GM21367 (cell line): ENCODE results near the gene TMEM237.
"Not testable (repeated sequence)": the region's sequence is repeated elsewhere in the genome, so short reads cannot be mapped to it uniquely, and the experiment has no call there.

Source experiments
- ATAC-seq: cut with Tn5 transposase; IDR thresholded peaks from one replicate; pipeline ENCODE4 v1.9.1; 2021; ENCODE audit not compliant: unreplicated experiment

The TMEM237 gene

GRCh38 chr2:201643216-201643890, at the start of gene TMEM237:
TSS of gene TMEM237 (minus strand) at chr2:201643503. CDS start at chr2:201643400, 103 bp downstream.
- ATAC-seq = peak; percentile 45

GRCh38 chr2:201685156-201685555, 41.9 kb upstream of the TMEM237 start:
- ATAC-seq = no peak

GRCh38 chr2:201680743-201681142, 37.4 kb upstream of the TMEM237 start:
- ATAC-seq = no peak

- no peak for ATAC-seq
Measured at GRCh38 chr2:201678401-201678800, 35.1 kb upstream of the TMEM237 start.

GRCh38 chr2:201675454-201675853, 32.2 kb upstream of the TMEM237 start:
- no peak for ATAC-seq

GRCh38 chr2:201674794-201675193, 31.5 kb upstream of the TMEM237 start:
- ATAC-seq = no peak

GRCh38 chr2:201674298-201674697, 31.0 kb upstream of the TMEM237 start:
- no peak for ATAC-seq

- no peak for ATAC-seq
Measured at GRCh38 chr2:201673546-201673945, 30.2 kb upstream of the TMEM237 start.

- ATAC-seq = not testable (repeated sequence)
Measured at GRCh38 chr2:201671205-201671604, 27.9 kb upstream of the TMEM237 start.

- no peak for ATAC-seq
Measured at GRCh38 chr2:201669865-201670264, 26.6 kb upstream of the TMEM237 start.

- ATAC-seq = no peak
Measured at GRCh38 chr2:201668402-201668910, 25.2 kb upstream of the TMEM237 start.

GRCh38 chr2:201664334-201664733, 21.0 kb upstream of the TMEM237 start:
- no peak for ATAC-seq

- ATAC-seq = no peak
Measured at GRCh38 chr2:201661366-201661765, 18.1 kb upstream of the TMEM237 start.

GRCh38 chr2:201660293-201660895, 17.1 kb upstream of the TMEM237 start:
- no peak for ATAC-seq

GRCh38 chr2:201656740-201657139, 13.4 kb upstream of the TMEM237 start:
- no peak for ATAC-seq

- ATAC-seq = no peak
Measured at GRCh38 chr2:201656102-201656501, 12.8 kb upstream of the TMEM237 start.

- no peak for ATAC-seq
Measured at GRCh38 chr2:201654616-201655384, 11.5 kb upstream of the TMEM237 start.

- no peak for ATAC-seq
Measured at GRCh38 chr2:201653221-201653620, 9.9 kb upstream of the TMEM237 start.

GRCh38 chr2:201649442-201649841, 6.1 kb upstream of the TMEM237 start:
- ATAC-seq = no peak

- ATAC-seq = no peak
Measured at GRCh38 chr2:201647431-201647830, 4.1 kb upstream of the TMEM237 start.

GRCh38 chr2:201644001-201644400, 698 bp upstream of the TMEM237 start:
- no peak for ATAC-seq
